ENCODE data around the gene FOXD2. TPM values are rescaled to one million over a fixed set of nuclear protein-coding genes. Genes with fewer than 3 reads are reported as not detected.

Gene FOXD2
- total RNA-seq, 1 experiment from 2014 or later = 0.17 TPM

- TF ChIP-seq CTCF (conservative IDR thresholded peaks at IDR 0.05; ENCODE audit: low read depth, low read length) (no peak), EZH2 (IDR thresholded peaks at IDR 0.05; ENCODE audit: borderline replicate concordance, low read depth, low read length, poor library complexity, severe bottlenecking) (no peak)
- H3K27ac ChIP-seq (ENCODE audit: low read depth, low read length, poor library complexity, severe bottlenecking) = no peak overlapping the region
- no peaks in the 10 kb centered on the region for H3K9me3 ChIP-seq (ENCODE audit: low read depth, low read length, poor library complexity, severe bottlenecking)
- H3K4me1 ChIP-seq (ENCODE audit: insufficient read depth, low read length, poor library complexity, severe bottlenecking) = no peaks in the 10 kb centered on the region
- POLR2A ChIA-PET (ENCODE audit: low non-redundant PET) = no interaction called here
- no peak for DNase-seq (ENCODE audit: low spot score)
- peaks cover 29% of the 10 kb centered on the region for H3K27me3 ChIP-seq (replicated peaks; ENCODE audit: insufficient read depth, low read depth, low read length, poor library complexity)
- CTCF ChIA-PET = no interaction called here
- intact Hi-C loops (cut with micrococcal nuclease; ENCODE audit: unreplicated experiment) = no loop called here
- no peak overlapping the region for H3K4me3 ChIP-seq (ENCODE audit: low read depth, low read length, poor library complexity, severe bottlenecking)
- no TSS peak for BruUV-seq (replicated peaks)
- H3K36me3 ChIP-seq (ENCODE audit: insufficient read depth, low read length, poor library complexity, severe bottlenecking) = no peaks in the 10 kb centered on the region
Observed at GRCh38 chr1:47396671-47397196, 41.1 kb upstream of the FOXD2 start.

DNA sequence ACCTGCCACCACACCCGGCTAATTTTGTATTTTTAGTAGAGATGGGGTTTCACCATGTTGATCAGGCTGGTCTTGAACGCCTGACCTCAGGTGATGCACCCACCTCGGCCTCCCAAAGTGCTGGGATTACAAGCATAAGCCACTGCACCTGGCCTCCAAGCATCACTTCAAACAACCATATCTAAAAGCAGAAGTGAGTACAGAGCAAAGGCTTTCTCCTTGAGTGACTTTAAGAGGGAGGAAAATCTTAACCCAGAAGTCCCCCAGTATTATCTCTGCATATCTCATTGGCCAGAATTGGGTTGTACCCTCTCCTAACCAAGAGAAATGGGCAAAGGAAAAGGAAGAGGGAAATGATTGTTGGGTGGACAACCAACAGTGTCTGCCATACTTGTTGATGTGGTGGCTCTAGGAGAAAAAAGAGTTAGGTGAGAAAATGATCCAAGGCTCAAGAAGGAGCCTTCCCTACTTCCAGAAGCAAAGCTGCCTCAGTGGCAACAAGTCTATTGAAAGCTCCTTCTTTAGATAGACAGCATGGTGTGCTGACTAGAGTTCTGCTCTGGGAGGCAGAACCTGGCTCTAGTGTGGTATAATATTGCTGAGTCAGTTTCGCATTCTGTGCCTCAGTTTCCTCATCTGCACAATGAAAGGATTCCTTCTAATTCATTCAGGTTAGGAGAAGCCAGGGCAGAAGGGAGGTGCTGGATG is 38.6 kb upstream of the FOXD2 start:
- no peaks in the 10 kb centered on the region for H3K4me1 ChIP-seq (ENCODE audit: insufficient read depth, low read length, poor library complexity, severe bottlenecking)
- intact Hi-C loops (cut with micrococcal nuclease; ENCODE audit: unreplicated experiment) = no loop called here
- no peaks in the 10 kb centered on the region for H3K9me3 ChIP-seq (ENCODE audit: low read depth, low read length, poor library complexity, severe bottlenecking)
- H3K27ac ChIP-seq (ENCODE audit: low read depth, low read length, poor library complexity, severe bottlenecking) = no peak overlapping the region
- CTCF ChIA-PET = interaction anchor here (0.6 kb wide), 1 partner anchor 205 kb away, joined by 6 read pairs; no protein-coding TSS in a partner anchor
- H3K4me3 ChIP-seq (ENCODE audit: low read depth, low read length, poor library complexity, severe bottlenecking) = no peak overlapping the region
- no peaks in the 10 kb centered on the region for H3K36me3 ChIP-seq (ENCODE audit: insufficient read depth, low read length, poor library complexity, severe bottlenecking)
- no peak for DNase-seq (ENCODE audit: low spot score)
- TF ChIP-seq CTCF (conservative IDR thresholded peaks at IDR 0.05; ENCODE audit: low read depth, low read length) (no peak), EZH2 (IDR thresholded peaks at IDR 0.05; ENCODE audit: borderline replicate concordance, low read depth, low read length, poor library complexity, severe bottlenecking) (no peak)
- H3K27me3 ChIP-seq (replicated peaks; ENCODE audit: insufficient read depth, low read depth, low read length, poor library complexity) = peaks cover 22% of the 10 kb centered on the region
- no TSS peak for BruUV-seq (replicated peaks)
- POLR2A ChIA-PET (ENCODE audit: low non-redundant PET) = no interaction called here

DNA sequence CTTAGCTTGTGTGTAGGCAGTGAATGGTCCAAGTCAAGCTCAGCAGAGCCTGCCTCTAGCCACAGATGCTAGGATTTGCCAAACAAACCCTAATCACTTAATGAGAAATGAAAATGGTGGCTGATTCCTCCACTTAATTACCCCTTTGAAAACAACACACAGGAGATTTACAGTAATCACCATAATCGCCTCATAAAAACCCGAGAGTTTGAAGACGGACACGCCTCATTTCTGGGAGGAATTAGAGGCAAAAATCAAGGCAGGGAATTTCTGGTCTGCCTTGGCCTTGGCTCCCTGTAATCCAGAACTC is 38.0 kb upstream of the FOXD2 start:
- TF ChIP-seq EZH2 (IDR thresholded peaks at IDR 0.05; ENCODE audit: borderline replicate concordance, low read depth, low read length, poor library complexity, severe bottlenecking) (no peak), CTCF (conservative IDR thresholded peaks at IDR 0.05; ENCODE audit: low read depth, low read length) (no peak)
- Histone ChIP-seq H3K27ac (ENCODE audit: low read depth, low read length, poor library complexity, severe bottlenecking) (no peak overlapping the region), H3K4me3 (ENCODE audit: low read depth, low read length, poor library complexity, severe bottlenecking) (no peak overlapping the region), H3K36me3 (ENCODE audit: insufficient read depth, low read length, poor library complexity, severe bottlenecking) (no peaks in the 10 kb centered on the region), H3K4me1 (ENCODE audit: insufficient read depth, low read length, poor library complexity, severe bottlenecking) (no peaks in the 10 kb centered on the region), H3K27me3 (replicated peaks; ENCODE audit: insufficient read depth, low read depth, low read length, poor library complexity) (peaks cover 17% of the 10 kb centered on the region), H3K9me3 (ENCODE audit: low read depth, low read length, poor library complexity, severe bottlenecking) (no peaks in the 10 kb centered on the region)
- ChIA-PET CTCF (no interaction called here), POLR2A (ENCODE audit: low non-redundant PET) (no interaction called here)
- DNase-seq (ENCODE audit: low spot score) = no peak
- intact Hi-C loops (cut with micrococcal nuclease; ENCODE audit: unreplicated experiment) = no loop called here
- BruUV-seq (replicated peaks) = no TSS peak
